OCI-LY7 (cell line): ENCODE measurements around the gene PACSIN2.

Experiments used
- EZH2phosphoT487 ChIP-seq: fragments of 200-600 bp; sonication (generic); IDR thresholded peaks from 2 replicates; pipeline ENCODE4 v1.6.1; 2018; ENCODE audit warnings: low read depth, borderline replicate concordance, mild to moderate bottlenecking, mixed run types, antibody characterized with exemption, low read length, moderate library complexity, mixed read lengths
- TF ChIP-seq, protein P1 (sequence below): fragments of 200-600 bp; sonication (generic); conservative IDR thresholded peaks from 2 replicates; pipeline ENCODE4 v1.5.1; 2014; ENCODE audit warnings: mild to moderate bottlenecking, antibody characterized with exemption, low read length, moderate library complexity, mixed read lengths

DNA sequence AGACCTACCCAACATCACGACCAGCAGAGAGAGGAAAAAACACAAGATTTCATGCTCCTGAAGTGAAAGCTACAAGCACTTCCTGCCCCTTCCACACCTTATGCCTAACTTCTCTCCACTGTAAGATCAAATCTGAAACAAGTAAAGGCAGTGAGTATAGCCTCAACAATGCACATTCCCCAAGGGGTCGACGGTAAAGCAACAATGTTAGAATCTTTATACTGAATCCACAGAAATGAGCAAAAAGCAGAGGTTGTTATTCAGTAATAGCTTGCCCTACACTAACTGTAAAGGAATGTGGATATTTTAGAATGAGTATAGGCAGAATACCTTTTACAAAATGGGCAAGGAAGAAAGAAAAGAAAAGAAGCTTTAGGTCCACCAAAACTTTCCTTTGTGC lies 173.5 kb downstream of the PACSIN2 start:
- TF ChIP-seq, protein P1, sequence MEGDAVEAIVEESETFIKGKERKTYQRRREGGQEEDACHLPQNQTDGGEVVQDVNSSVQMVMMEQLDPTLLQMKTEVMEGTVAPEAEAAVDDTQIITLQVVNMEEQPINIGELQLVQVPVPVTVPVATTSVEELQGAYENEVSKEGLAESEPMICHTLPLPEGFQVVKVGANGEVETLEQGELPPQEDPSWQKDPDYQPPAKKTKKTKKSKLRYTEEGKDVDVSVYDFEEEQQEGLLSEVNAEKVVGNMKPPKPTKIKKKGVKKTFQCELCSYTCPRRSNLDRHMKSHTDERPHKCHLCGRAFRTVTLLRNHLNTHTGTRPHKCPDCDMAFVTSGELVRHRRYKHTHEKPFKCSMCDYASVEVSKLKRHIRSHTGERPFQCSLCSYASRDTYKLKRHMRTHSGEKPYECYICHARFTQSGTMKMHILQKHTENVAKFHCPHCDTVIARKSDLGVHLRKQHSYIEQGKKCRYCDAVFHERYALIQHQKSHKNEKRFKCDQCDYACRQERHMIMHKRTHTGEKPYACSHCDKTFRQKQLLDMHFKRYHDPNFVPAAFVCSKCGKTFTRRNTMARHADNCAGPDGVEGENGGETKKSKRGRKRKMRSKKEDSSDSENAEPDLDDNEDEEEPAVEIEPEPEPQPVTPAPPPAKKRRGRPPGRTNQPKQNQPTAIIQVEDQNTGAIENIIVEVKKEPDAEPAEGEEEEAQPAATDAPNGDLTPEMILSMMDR = no peak
- no peak for TF ChIP-seq EZH2phosphoT487
